GM06990 (cell line): ENCODE results near the gene DUS4L.
"Not testable (repeated sequence)": the region's sequence is repeated elsewhere in the genome, so short reads cannot be mapped to it uniquely, and the experiment has no call there.

Experiments used
- DNase-seq: peaks from one replicate; pipeline ENCODE4 v3.0.0-alpha.2; 2011; ENCODE audit not compliant: insufficient read length; ENCODE audit errors: extremely low read depth
- H3K27me3 ChIP-seq: replicated peaks from 2 replicates; pipeline ENCODE4 v1.6.0; 2011; ENCODE audit warnings: low read length; ENCODE audit not compliant: control insufficient read depth, insufficient read depth
- H3K36me3 ChIP-seq: 2 replicates; pipeline ENCODE4 v1.5.1; 2011; ENCODE audit warnings: low read length; ENCODE audit not compliant: control insufficient read depth, insufficient read depth
- H3K4me3 ChIP-seq: replicated peaks from 2 replicates; pipeline ENCODE4 v1.5.1; 2011; ENCODE audit warnings: low read depth, mild to moderate bottlenecking, control low read depth, low read length
- CTCF ChIP-seq: IDR thresholded peaks from 2 replicates; pipeline ENCODE4 v1.5.1; 2011; ENCODE audit warnings: low read length, control low read depth, mild to moderate bottlenecking, inconsistent platforms; ENCODE audit not compliant: insufficient read depth, poor library complexity, severe bottlenecking

Gene DUS4L

GRCh38 chr7:107534139-107534538 is 29.6 kb upstream of the DUS4L start:
- no peaks in the 10 kb centered on the region; the same call in 1 of the 2 replicates for H3K36me3 ChIP-seq
- no peaks in the 10 kb centered on the region for H3K27me3 ChIP-seq
- no peak for TF ChIP-seq CTCF
- DNase-seq = no peak
- no peak overlapping the region for H3K4me3 ChIP-seq

DNA sequence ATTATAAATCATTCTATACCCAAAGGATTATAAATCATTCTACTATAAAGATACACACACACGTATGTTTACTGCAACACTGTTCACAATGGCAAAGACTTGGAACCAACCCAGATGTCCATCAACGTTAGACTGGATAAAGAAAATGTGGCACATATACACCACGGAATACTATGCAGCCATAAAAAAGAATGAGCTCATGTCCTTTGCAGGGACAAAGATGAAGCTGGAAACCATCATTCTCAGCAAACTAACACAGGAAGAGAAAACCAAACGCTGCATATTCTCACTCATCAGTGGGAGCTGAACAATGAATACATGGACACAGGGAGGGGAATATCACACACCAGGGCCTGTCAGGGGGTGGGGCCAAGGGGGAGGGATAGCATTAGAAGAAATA is 26.5 kb upstream of the DUS4L start:
- not testable (repeated sequence) for H3K4me3 ChIP-seq, DNase-seq, H3K27me3 ChIP-seq, H3K36me3 ChIP-seq

DNA sequence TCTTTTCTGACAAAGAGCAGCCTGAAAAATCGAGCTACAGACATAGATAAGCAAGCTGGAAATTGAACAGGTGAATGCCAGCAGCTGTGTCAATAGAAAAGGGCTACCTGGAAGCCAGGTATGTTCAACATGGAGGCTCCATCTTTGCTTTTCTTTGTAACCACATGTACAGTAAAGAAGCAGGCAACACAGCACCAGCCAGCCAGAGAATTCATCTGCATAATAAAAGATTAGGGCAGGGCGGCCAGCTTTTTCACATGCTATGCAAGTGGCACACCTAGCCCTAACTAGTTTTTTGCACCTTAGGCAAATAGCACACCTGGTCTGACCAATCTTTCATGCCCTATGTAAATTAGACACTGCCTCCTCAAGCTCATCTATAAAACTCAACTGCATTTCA is 25.8 kb upstream of the DUS4L start:
- H3K36me3 ChIP-seq = no peaks in the 10 kb centered on the region; the same call in 1 of the 2 replicates
- no peak for TF ChIP-seq CTCF
- no peak overlapping the region for H3K4me3 ChIP-seq
- H3K27me3 ChIP-seq = no peaks in the 10 kb centered on the region
- DNase-seq = no peak

DNA sequence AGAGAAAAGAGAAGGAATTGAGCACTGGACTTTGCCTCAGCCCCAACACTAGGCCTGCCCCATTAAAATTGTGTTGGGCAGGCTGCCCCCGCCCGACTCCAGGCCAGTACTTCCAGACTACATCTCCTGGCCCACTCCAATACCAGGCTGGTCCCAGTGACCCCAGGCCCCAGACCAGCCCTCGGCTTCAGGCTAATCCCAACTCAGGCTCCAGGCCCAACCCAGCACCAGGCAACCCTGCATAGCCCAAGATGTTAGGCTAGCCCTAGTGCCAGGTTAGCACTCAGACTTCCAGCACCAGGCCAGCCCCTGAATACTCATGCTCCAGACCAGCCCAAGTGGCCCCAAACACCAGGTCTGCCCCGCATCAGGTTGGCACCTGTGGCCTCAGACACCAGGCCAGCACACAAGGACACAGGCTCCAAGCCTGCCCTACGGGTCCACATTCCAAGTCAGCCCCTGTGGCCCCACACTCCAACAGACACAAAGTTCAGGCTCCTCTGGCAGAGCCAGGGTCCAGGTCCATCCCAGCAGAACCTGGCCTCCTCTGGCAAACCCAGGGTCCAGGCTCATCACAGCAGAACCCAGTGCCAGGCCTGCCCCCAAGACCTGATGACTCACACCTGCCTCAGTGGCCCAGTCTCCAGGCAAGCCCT is 20.3 kb upstream of the DUS4L start:
- Histone ChIP-seq H3K4me3 (no peak overlapping the region), H3K27me3 (no peaks in the 10 kb centered on the region), H3K36me3 (peaks cover 11% of the 10 kb centered on the region)
- no peak for TF ChIP-seq CTCF
- DNase-seq = no peak

DNA sequence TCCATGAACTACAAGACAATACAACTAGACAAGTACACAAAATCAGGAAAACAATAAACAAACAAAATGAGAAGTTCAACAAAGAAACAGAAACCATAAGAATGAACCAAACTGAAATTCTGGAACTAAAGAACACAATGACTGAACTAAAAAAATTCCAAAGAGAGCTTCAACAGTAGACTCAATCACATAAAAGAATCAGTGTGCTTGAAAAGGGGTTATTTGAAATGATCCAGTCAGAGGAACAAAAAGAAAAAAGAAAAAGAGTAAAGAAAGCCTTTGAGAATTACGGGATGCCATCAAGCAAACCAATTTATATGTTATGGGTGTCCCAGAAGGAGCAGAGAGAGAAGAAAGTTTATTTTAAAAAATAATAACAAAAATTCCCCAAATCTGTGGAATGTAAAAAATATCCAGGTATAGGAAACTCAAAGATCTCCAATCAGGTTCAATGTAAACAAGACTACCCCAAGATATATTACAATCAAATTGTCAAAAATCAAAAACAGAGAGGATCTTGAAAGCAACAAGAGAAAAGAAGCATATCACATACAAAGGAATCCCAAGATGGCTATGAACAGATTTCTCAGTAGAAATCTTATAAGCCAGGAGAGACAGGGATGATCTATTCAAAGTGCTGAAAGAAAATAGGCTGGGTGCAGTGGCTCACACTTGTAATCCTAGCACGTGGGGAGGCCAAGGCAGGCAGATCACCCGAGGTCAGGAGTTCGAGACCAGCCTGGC is 18.8 kb upstream of the DUS4L start:
- DNase-seq = no peak
- H3K4me3 ChIP-seq = no peak overlapping the region
- TF ChIP-seq CTCF = no peak
- H3K27me3 ChIP-seq = no peaks in the 10 kb centered on the region
- H3K36me3 ChIP-seq = peaks cover 11% of the 10 kb centered on the region

GRCh38 chr7:107551936-107552335 is 11.8 kb upstream of the DUS4L start:
- no peak for TF ChIP-seq CTCF
- H3K36me3 ChIP-seq = peaks cover 2% of the 10 kb centered on the region
- no peak overlapping the region for H3K4me3 ChIP-seq
- DNase-seq = no peak
- H3K27me3 ChIP-seq = no peaks in the 10 kb centered on the region
